NCI-H446 (cell line): Measurements from ENCODE around the gene RETSAT.
"Not testable (repeated sequence)": the region's sequence is repeated elsewhere in the genome, so short reads cannot be mapped to it uniquely, and the experiment has no call there.

Source experiments
- DNase-seq, 2 experiments: peaks; one replicate each; lab custom pipeline; 2025; lab: John Stamatoyannopoulos, UW

RETSAT gene

GRCh38 chr2:85378257-85378656 is 23.9 kb upstream of the RETSAT start:
- DNase-seq: no peak

GRCh38 chr2:85377083-85377482 is 22.8 kb upstream of the RETSAT start:
- no peak for DNase-seq

GRCh38 chr2:85376291-85377065 is 22.1 kb upstream of the RETSAT start:
- no peak for DNase-seq

GRCh38 chr2:85371045-85371444 is 16.7 kb upstream of the RETSAT start:
- no peak for DNase-seq

- DNase-seq: peak in 1 of 2 experiments; percentile 15
These were observed 15.2 kb upstream of the RETSAT start for GRCh38 chr2:85369500-85369899.

- DNase-seq: no peak
These were observed 14.6 kb upstream of the RETSAT start for GRCh38 chr2:85368921-85369320.

- no peak for DNase-seq
These were observed 12.9 kb upstream of the RETSAT start for GRCh38 chr2:85367180-85367579.

- not testable (repeated sequence) for DNase-seq
These were observed 8.5 kb upstream of the RETSAT start for GRCh38 chr2:85362653-85363387.

- no peak for DNase-seq
These were observed 3.4 kb upstream of the RETSAT start for GRCh38 chr2:85357736-85358135.

GRCh38 chr2:85356186-85356585 is 1.9 kb upstream of the RETSAT start:
- DNase-seq: no peak

- no peak for DNase-seq
These were observed 1.2 kb upstream of the RETSAT start for GRCh38 chr2:85355521-85355920.

GRCh38 chr2:85355073-85355410 is 714 bp upstream of the RETSAT start:
- no peak for DNase-seq

- DNase-seq: peak in 1 of 2 experiments; percentile 40
These were observed 447 bp downstream of the RETSAT start for GRCh38 chr2:85353876-85354285.

GRCh38 chr2:85347599-85347998 is 6.7 kb downstream of the RETSAT start:
- no peak for DNase-seq

- DNase-seq: no peak
These were observed 9.9 kb downstream of the RETSAT start for GRCh38 chr2:85344356-85344954.

- DNase-seq: not testable (repeated sequence)
These were observed 11.0 kb downstream of the RETSAT start for GRCh38 chr2:85343207-85343895.

- DNase-seq: no peak
These were observed 12.2 kb downstream of the RETSAT start for GRCh38 chr2:85342156-85342555.

- DNase-seq: no peak
These were observed 12.9 kb downstream of the RETSAT start for GRCh38 chr2:85341269-85342029.

GRCh38 chr2:85340034-85340892 is 14.1 kb downstream of the RETSAT start:
- no peak for DNase-seq

GRCh38 chr2:85334928-85335327 is 19.4 kb downstream of the RETSAT start:
- no peak for DNase-seq

GRCh38 chr2:85333877-85334276 is 20.5 kb downstream of the RETSAT start:
- not testable (repeated sequence) for DNase-seq
